ENCODE data around the gene FCRLB. TPM values are rescaled to one million over a fixed set of nuclear protein-coding genes. Genes with fewer than 3 reads are reported as not detected.

The FCRLB gene
- total RNA-seq, 4 donors from 2014 or later: 0.72 to 1.4 (median 0.81) TPM; not detected in 1

DNA sequence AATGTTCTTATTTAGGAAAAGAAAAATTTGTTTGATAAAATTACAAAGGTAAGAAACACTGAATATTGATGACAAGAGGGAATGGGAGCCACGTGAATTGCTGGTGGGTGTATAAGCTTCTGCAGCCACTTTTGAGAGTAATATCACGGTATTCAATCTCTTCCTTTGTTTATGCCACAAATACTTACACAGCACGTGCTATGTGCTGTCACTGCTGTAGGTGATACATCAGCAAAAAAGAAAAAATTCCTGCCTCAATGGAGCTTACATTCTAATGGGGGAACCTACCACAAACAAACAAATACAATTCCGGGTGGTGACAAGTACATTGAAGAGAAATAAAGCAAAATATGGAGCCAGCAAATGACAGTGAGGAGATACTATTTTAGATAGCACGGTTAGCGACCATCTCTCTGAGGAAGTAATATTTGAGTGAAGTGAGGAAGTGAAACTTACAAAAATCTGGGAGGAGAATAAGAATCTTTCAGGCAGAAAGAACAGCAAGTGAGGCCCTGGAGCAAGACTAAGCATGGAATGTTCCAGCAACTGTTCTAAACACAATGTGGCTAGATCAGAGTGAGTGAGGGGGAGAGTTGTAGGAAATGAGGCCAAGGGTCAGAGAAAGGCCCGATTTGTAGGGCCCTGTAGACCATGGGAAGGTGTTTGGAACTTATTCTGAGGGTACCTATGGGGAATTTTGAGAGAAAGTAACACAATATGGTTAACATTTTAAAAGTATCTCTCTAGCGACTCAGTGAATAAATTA is 2.6 kb upstream of the FCRLB start:
- 66% methylated on average over 8 of the region's 8 CpGs for WGBS
- Histone ChIP-seq H3K27ac (no peak overlapping the region), H3K9me3 (no peaks in the 10 kb centered on the region), H3K4me1 (no peaks in the 10 kb centered on the region), H3K4me3 (no peak overlapping the region), H3K36me3 (no peaks in the 10 kb centered on the region), H3K27me3 (peaks cover 10% of the 10 kb centered on the region)
- TF ChIP-seq, protein P1, sequence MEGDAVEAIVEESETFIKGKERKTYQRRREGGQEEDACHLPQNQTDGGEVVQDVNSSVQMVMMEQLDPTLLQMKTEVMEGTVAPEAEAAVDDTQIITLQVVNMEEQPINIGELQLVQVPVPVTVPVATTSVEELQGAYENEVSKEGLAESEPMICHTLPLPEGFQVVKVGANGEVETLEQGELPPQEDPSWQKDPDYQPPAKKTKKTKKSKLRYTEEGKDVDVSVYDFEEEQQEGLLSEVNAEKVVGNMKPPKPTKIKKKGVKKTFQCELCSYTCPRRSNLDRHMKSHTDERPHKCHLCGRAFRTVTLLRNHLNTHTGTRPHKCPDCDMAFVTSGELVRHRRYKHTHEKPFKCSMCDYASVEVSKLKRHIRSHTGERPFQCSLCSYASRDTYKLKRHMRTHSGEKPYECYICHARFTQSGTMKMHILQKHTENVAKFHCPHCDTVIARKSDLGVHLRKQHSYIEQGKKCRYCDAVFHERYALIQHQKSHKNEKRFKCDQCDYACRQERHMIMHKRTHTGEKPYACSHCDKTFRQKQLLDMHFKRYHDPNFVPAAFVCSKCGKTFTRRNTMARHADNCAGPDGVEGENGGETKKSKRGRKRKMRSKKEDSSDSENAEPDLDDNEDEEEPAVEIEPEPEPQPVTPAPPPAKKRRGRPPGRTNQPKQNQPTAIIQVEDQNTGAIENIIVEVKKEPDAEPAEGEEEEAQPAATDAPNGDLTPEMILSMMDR (IDR thresholded peaks at IDR 0.05): no peak
- TF ChIP-seq POLR2AphosphoS5 (IDR thresholded peaks at IDR 0.05): no peak
- no peak for DNase-seq (ENCODE audit: low spot score in 2 of 2)

DNA sequence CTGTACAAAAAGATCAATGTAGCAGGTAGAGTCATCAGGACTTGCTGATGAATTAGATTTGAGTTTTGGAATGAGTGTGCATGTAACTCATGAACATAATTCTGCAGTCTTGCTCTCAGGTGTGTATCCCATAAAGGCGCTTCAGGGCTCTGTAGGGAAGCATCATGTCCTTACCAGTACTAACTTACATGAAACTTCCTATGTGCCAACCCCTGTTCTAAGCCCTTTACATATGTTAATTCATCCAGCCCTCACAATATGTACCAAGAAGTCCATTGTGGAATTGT is 2.1 kb upstream of the FCRLB start:
- Histone ChIP-seq H3K9me3 (no peaks in the 10 kb centered on the region), H3K4me3 (no peak overlapping the region), H3K27me3 (peaks cover 10% of the 10 kb centered on the region), H3K27ac (no peak overlapping the region), H3K4me1 (no peaks in the 10 kb centered on the region), H3K36me3 (no peaks in the 10 kb centered on the region)
- 96% methylated on average over 1 of the region's 1 CpG for WGBS
- TF ChIP-seq EP300 (IDR thresholded peaks at IDR 0.05) (no peak), POLR2A (IDR thresholded peaks at IDR 0.05) (no peak), POLR2AphosphoS5 (IDR thresholded peaks at IDR 0.05) (no peak)
- TF ChIP-seq, protein P1 (IDR thresholded peaks at IDR 0.05): no peak
- DNase-seq (ENCODE audit: low spot score in 2 of 2): no peak

DNA sequence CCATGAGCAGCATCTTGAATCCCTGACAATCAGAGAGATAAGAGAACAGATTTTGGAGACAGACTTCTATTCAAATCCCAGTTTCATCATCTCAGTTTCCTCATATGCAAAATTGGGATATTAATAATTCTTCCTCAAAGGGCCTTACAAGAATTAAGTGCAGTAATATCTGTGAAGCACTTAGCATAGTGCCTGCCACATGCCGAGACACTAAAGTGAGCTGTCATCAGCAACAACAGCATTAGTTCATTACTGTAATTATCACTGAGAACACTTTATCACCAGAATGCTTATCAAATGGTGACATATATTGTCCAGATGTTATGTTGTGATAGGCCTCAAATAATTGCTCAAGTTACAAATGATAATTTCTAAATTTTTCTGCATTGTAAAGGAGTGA is 922 bp upstream of the FCRLB start:
- DNase-seq (ENCODE audit: low spot score in 2 of 2): no peak
- H3K9me3 ChIP-seq: no peaks in the 10 kb centered on the region
- WGBS: 74% methylated on average over 1 of the region's 1 CpG
- H3K4me3 ChIP-seq: no peak overlapping the region
- TF ChIP-seq POLR2AphosphoS5 (IDR thresholded peaks at IDR 0.05) (no peak), POLR2A (IDR thresholded peaks at IDR 0.05) (no peak), EP300 (IDR thresholded peaks at IDR 0.05) (no peak)
- TF ChIP-seq, protein P1 (IDR thresholded peaks at IDR 0.05): no peak
- peaks cover 2% of the 10 kb centered on the region for H3K4me1 ChIP-seq
- no peaks in the 10 kb centered on the region for H3K36me3 ChIP-seq
- no peak overlapping the region for H3K27ac ChIP-seq
- H3K27me3 ChIP-seq: peaks cover 9% of the 10 kb centered on the region

DNA sequence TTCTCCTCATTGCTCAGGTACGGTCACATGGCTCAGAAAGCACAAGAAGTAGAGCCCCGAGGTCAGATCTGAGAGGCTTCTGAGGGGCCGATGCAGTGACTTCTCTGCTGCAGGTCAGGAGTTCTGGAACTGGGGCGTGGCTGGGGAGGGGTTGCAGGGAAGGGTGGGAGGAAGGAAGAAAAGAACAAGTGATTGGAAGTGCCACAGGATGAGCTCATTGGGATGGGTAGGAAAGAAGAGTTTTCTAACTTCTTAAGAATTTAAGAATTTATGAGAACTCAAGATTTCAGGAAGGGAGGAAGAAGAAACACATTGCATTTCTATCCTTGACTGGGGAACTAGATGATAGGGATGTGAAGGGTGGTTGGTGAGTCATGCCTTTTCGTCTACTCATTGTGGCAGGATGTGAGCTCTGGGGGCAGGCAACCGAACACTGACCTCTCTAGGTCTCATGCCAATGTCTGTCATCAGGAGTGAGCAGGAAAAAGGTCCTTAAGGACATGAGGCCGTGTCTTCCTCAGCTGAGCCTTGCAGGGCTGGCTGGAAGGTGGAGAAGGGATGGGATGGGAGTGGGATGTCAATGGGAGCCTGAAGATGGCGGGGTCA is 497 bp downstream of the FCRLB start:
- no peak for TF ChIP-seq EP300 (IDR thresholded peaks at IDR 0.05)
- no peak for TF ChIP-seq POLR2AphosphoS5 (IDR thresholded peaks at IDR 0.05)
- TF ChIP-seq POLR2A (IDR thresholded peaks at IDR 0.05): no peak
- TF ChIP-seq, protein P1 (IDR thresholded peaks at IDR 0.05): no peak
- no peak overlapping the region for H3K4me3 ChIP-seq
- H3K27ac ChIP-seq: no peak overlapping the region
- no peaks in the 10 kb centered on the region for H3K36me3 ChIP-seq
- no peaks in the 10 kb centered on the region for H3K9me3 ChIP-seq
- 81% methylated on average over 8 of the region's 8 CpGs for WGBS
- H3K27me3 ChIP-seq: no peaks in the 10 kb centered on the region
- DNase-seq (ENCODE audit: low spot score in 2 of 2): no peak
- H3K4me1 ChIP-seq: peaks cover 11% of the 10 kb centered on the region

DNA sequence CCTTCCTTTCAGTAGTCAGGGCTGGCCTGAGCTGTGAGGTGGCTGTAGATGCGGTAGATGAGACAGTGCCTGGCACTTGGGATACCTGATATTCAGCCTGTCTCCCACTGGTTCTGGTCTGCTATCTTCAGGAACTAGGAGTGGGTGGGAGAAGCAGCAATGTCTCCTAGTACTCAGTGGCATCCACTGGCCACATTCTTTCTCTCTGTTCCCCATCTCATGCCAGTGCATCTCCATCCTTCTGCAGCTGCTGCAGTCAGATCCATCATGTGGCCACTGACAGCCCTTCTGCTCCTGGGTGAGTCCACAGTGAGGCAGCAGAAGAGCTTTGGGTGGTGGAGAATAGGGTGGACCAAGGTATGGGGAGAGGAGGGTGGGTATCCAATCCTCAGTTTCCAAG is 1.1 kb downstream of the FCRLB start:
- no peak for TF ChIP-seq POLR2A (IDR thresholded peaks at IDR 0.05)
- no peak for TF ChIP-seq EP300 (IDR thresholded peaks at IDR 0.05)
- TF ChIP-seq, protein P1 (IDR thresholded peaks at IDR 0.05): no peak
- TF ChIP-seq POLR2AphosphoS5 (IDR thresholded peaks at IDR 0.05): no peak
- Histone ChIP-seq H3K4me1 (peaks cover 13% of the 10 kb centered on the region), H3K9me3 (no peaks in the 10 kb centered on the region), H3K27me3 (no peaks in the 10 kb centered on the region), H3K4me3 (no peak overlapping the region), H3K27ac (no peak overlapping the region), H3K36me3 (no peaks in the 10 kb centered on the region)
- DNase-seq (ENCODE audit: low spot score in 2 of 2): no peak
- no CpG with 5 or more reads among the region's 1 CpG for WGBS
